Lower lobe of right lung (tissue), 2 donors: ENCODE data around the gene PPM1H. TPM values are rescaled to one million over a fixed set of nuclear protein-coding genes. Genes with fewer than 3 reads are reported as not detected.

Experiments used
- ATAC-seq, 2 donors: fragments of 200-7000 bp; cut with Tn5 transposase; one replicate each; pipeline ENCODE4 v1.9.1; 2020 to 2022; ENCODE audit warnings: mild to moderate bottlenecking in 2 of 2, moderate library complexity in 2 of 2
- DNase-seq: peaks from one replicate; pipeline ENCODE4 v3.0.0-alpha.2; 2020
- H3K27ac ChIP-seq: fragments of 200-600 bp; one replicate; pipeline ENCODE4 v1.8.0; 2022
- H3K27me3 ChIP-seq: fragments of 200-600 bp; one replicate; pipeline ENCODE4 v1.8.0; 2022; ENCODE audit warnings: low read depth
- H3K36me3 ChIP-seq: fragments of 200-600 bp; one replicate; pipeline ENCODE4 v1.8.0; 2022; ENCODE audit warnings: mild to moderate bottlenecking
- H3K4me1 ChIP-seq: fragments of 200-600 bp; one replicate; pipeline ENCODE4 v1.8.0; 2022
- H3K4me3 ChIP-seq: fragments of 200-600 bp; one replicate; pipeline ENCODE4 v1.8.0; 2022; ENCODE audit warnings: mild to moderate bottlenecking
- H3K9me3 ChIP-seq: fragments of 200-600 bp; one replicate; pipeline ENCODE4 v1.8.0; 2022
- CTCF ChIP-seq: fragments of 200-600 bp; IDR thresholded peaks from one replicate; pipeline ENCODE4 v1.8.0; 2022; ENCODE audit warnings: antibody characterized with exemption, mild to moderate bottlenecking
- intact Hi-C: fragments of 100-400 bp; cut with DNase I; formaldehyde crosslinking; loops from one replicate; pipeline ENCODE4 v1.11.0; 2022
- total RNA-seq: library from RNA; stranded (reverse); fragmentation: NEBNext Ultra II Directional; extraction: Animal tissue kit (Norgen Biotek cat#: 25700); gene quantifications from one replicate; pipeline ENCODE4 v1.2.1, GENCODE V29; 2021
- donor health status: DM: no; HTN: yes; CAD: no; lungs with severe emphysema.

PPM1H gene
- total RNA-seq, 1 donor from 2014 or later, result 6.8 TPM

- no peaks in the 10 kb centered on the region for H3K9me3 ChIP-seq
- intact Hi-C loops, result no loop called here
- H3K4me1 ChIP-seq, result no peaks in the 10 kb centered on the region
- no peak for DNase-seq
- H3K27ac ChIP-seq, result no peak overlapping the region
- no peak for ATAC-seq
- no peaks in the 10 kb centered on the region for H3K36me3 ChIP-seq
- no peaks in the 10 kb centered on the region for H3K27me3 ChIP-seq
- H3K4me3 ChIP-seq, result no peak overlapping the region
- TF ChIP-seq CTCF, result no peak
Measured at GRCh38 chr12:62832027-62832426, 102.9 kb downstream of the PPM1H start.

GRCh38 chr12:62827855-62828254 is 107.1 kb downstream of the PPM1H start:
- no peak for TF ChIP-seq CTCF
- H3K9me3 ChIP-seq, result no peaks in the 10 kb centered on the region
- no peaks in the 10 kb centered on the region for H3K36me3 ChIP-seq
- no peak overlapping the region for H3K27ac ChIP-seq
- intact Hi-C loops, result no loop called here
- H3K4me1 ChIP-seq, result no peaks in the 10 kb centered on the region
- no peak overlapping the region for H3K4me3 ChIP-seq
- ATAC-seq (no peak), DNase-seq (no peak)
- H3K27me3 ChIP-seq, result no peaks in the 10 kb centered on the region

GRCh38 chr12:62827042-62827441 is 107.9 kb downstream of the PPM1H start:
- Histone ChIP-seq H3K9me3 (no peaks in the 10 kb centered on the region), H3K27ac (no peak overlapping the region), H3K27me3 (no peaks in the 10 kb centered on the region), H3K4me3 (no peak overlapping the region), H3K4me1 (no peaks in the 10 kb centered on the region), H3K36me3 (no peaks in the 10 kb centered on the region)
- no peak for TF ChIP-seq CTCF
- DNase-seq (no peak), ATAC-seq (no peak)
- intact Hi-C loops, result no loop called here

GRCh38 chr12:62817556-62818271 is 117.2 kb downstream of the PPM1H start:
- H3K4me1 ChIP-seq, result peaks cover 9% of the 10 kb centered on the region
- H3K36me3 ChIP-seq, result no peaks in the 10 kb centered on the region
- no peaks in the 10 kb centered on the region for H3K27me3 ChIP-seq
- intact Hi-C loops, result no loop called here
- H3K4me3 ChIP-seq, result peak overlapping the region; percentile 16
- H3K9me3 ChIP-seq, result no peaks in the 10 kb centered on the region
- ATAC-seq (peak; percentile 19 to 39), DNase-seq (no peak)
- H3K27ac ChIP-seq, result no peak overlapping the region
- TF ChIP-seq CTCF, result no peak

GRCh38 chr12:62814243-62814642 is 120.7 kb downstream of the PPM1H start:
- H3K27me3 ChIP-seq, result no peaks in the 10 kb centered on the region
- H3K36me3 ChIP-seq, result no peaks in the 10 kb centered on the region
- TF ChIP-seq CTCF, result no peak
- no peaks in the 10 kb centered on the region for H3K9me3 ChIP-seq
- ATAC-seq (no peak), DNase-seq (no peak)
- peaks cover 9% of the 10 kb centered on the region for H3K4me1 ChIP-seq
- intact Hi-C loops, result no loop called here
- H3K4me3 ChIP-seq, result no peak overlapping the region
- H3K27ac ChIP-seq, result no peak overlapping the region
